Measurements from ENCODE around the gene CCDC85C.

- TF ChIP-seq EP300 (IDR thresholded peaks at IDR 0.05) = no peak
- TF ChIP-seq CTCF (IDR thresholded peaks at IDR 0.05) = no peak
- TF ChIP-seq POLR2A (IDR thresholded peaks at IDR 0.05) = no peak
These were observed 78.3 kb downstream of the CCDC85C start for GRCh38 chr14:99525699-99526080.

Measured in ovary (tissue), 3 donors.